Inflammatory macrophage treated with lipopolysaccharide for 4 hours (primary cell): Measurements from ENCODE around the gene TTLL10.
"Not testable (repeated sequence)": the region's sequence is repeated elsewhere in the genome, so short reads cannot be mapped to it uniquely, and the experiment has no call there.

Experiments
- DNase-seq: peaks from one replicate; pipeline ENCODE4 v3.0.0-alpha.2; 2020

The TTLL10 gene

GRCh38 chr1:1173061-1173792 lies 453 bp upstream of the TTLL10 start:
- no peak for DNase-seq

GRCh38 chr1:1175221-1176062 lies 1.8 kb downstream of the TTLL10 start:
- DNase-seq, result no peak

GRCh38 chr1:1176063-1176761 lies 2.5 kb downstream of the TTLL10 start:
- not testable (repeated sequence) for DNase-seq

GRCh38 chr1:1176931-1177330 lies 3.3 kb downstream of the TTLL10 start:
- DNase-seq, result no peak

GRCh38 chr1:1177452-1178206 lies 3.9 kb downstream of the TTLL10 start:
- DNase-seq, result no peak

GRCh38 chr1:1178794-1179331 lies 5.2 kb downstream of the TTLL10 start:
- DNase-seq, result no peak

GRCh38 chr1:1179346-1179982 lies 5.8 kb downstream of the TTLL10 start:
- no peak for DNase-seq

- no peak for DNase-seq
Measured at GRCh38 chr1:1179983-1180861, 6.5 kb downstream of the TTLL10 start.

- no peak for DNase-seq
Measured at GRCh38 chr1:1181129-1181937, 7.7 kb downstream of the TTLL10 start.

- no peak for DNase-seq
Measured at GRCh38 chr1:1181938-1182410, 8.3 kb downstream of the TTLL10 start.

- DNase-seq, result no peak
Measured at GRCh38 chr1:1182491-1183220, 9.0 kb downstream of the TTLL10 start.

- DNase-seq, result no peak
Measured at GRCh38 chr1:1183221-1183747, 9.6 kb downstream of the TTLL10 start.

- no peak for DNase-seq
Measured at GRCh38 chr1:1183833-1184775, 10.4 kb downstream of the TTLL10 start.

GRCh38 chr1:1185101-1185765 lies 11.6 kb downstream of the TTLL10 start:
- no peak for DNase-seq

GRCh38 chr1:1187938-1188337 lies 14.3 kb downstream of the TTLL10 start:
- no peak for DNase-seq

GRCh38 chr1:1189111-1189510 lies 15.4 kb downstream of the TTLL10 start:
- peak; percentile 83 for DNase-seq

GRCh38 chr1:1191734-1192133 lies 18.1 kb downstream of the TTLL10 start:
- no peak for DNase-seq
